Fibroblast of lung (primary cell): ENCODE measurements around the gene TPR. TPM values are rescaled to one million over a fixed set of nuclear protein-coding genes. Genes with fewer than 3 reads are reported as not detected.

ENCODE experiments used
- DNase-seq, 2 donors: peaks; one replicate each; pipeline versions ENCODE4 v3.0.0 to v3.0.0-alpha.2; 2010; ENCODE audit warnings: low read depth in 2 of 2
- H2AFZ ChIP-seq: 2 replicates; pipeline ENCODE4 v1.5.1; 2012; ENCODE audit warnings: low read length, control low read depth, inconsistent platforms
- H3K27ac ChIP-seq: 2 replicates; pipeline ENCODE4 v1.5.1; 2011; ENCODE audit warnings: low read length, control low read depth; ENCODE audit not compliant: insufficient read depth
- H3K27me3 ChIP-seq: 2 replicates; pipeline ENCODE4 v1.5.1; 2011; ENCODE audit warnings: mild to moderate bottlenecking, low read length; ENCODE audit not compliant: control insufficient read depth, insufficient read depth
- H3K36me3 ChIP-seq: 2 replicates; pipeline ENCODE4 v1.5.1; 2011; ENCODE audit warnings: low read length; ENCODE audit not compliant: control insufficient read depth, insufficient read depth
- H3K4me1 ChIP-seq: 2 replicates; pipeline ENCODE4 v1.5.1; 2011; ENCODE audit warnings: low read length; ENCODE audit not compliant: control insufficient read depth, insufficient read depth; ENCODE audit errors: extremely low read depth
- H3K4me2 ChIP-seq: 2 replicates; pipeline ENCODE4 v1.5.1; 2011; ENCODE audit warnings: low read length, control low read depth; ENCODE audit not compliant: insufficient read depth; ENCODE audit errors: extremely low read depth
- H3K4me3 ChIP-seq, 4 experiments: fragments of 200-600 bp in 1 of 4; sonication (generic) in 1 of 4; replicated peaks in 1 of 4; 2 replicates each; pipeline ENCODE4 v1.5.1; 2011 to 2016; ENCODE audit warnings: low read length in 4 of 4, low read depth in 3 of 4, mild to moderate bottlenecking in 3 of 4, control low read depth in 2 of 4, inconsistent platforms in 1 of 4, mixed read lengths in 1 of 4; ENCODE audit not compliant: insufficient read depth in 1 of 4; ENCODE audit errors: control extremely low read depth in 1 of 4
- H3K79me2 ChIP-seq: 2 replicates; pipeline ENCODE4 v1.5.1; 2012; ENCODE audit warnings: mild to moderate bottlenecking, low read length, inconsistent platforms; ENCODE audit not compliant: control insufficient read depth, insufficient read depth
- H3K9ac ChIP-seq: 2 replicates; pipeline ENCODE4 v1.5.1; 2011; ENCODE audit warnings: mild to moderate bottlenecking, low read length, control low read depth; ENCODE audit not compliant: insufficient read depth
- H3K9me3 ChIP-seq: 2 replicates; pipeline ENCODE4 v1.5.1; 2012; ENCODE audit warnings: low read depth, low read length; ENCODE audit not compliant: control insufficient read depth, insufficient read depth
- H4K20me1 ChIP-seq: 2 replicates; pipeline ENCODE4 v1.5.1; 2011; ENCODE audit warnings: low read length; ENCODE audit not compliant: control insufficient read depth, insufficient read depth; ENCODE audit errors: extremely low read depth
- EZH2 ChIP-seq: IDR thresholded peaks from 2 replicates; pipeline ENCODE4 v1.5.1; 2012; ENCODE audit warnings: low read length, control low read depth, mild to moderate bottlenecking; ENCODE audit errors: missing control alignments
- polyA plus RNA-seq, 2 donors: library from polyadenylated mRNA; depleted of rRNA in 1 of 2; stranded (reverse) in 1 of 2; unstranded in 1 of 2; fragments of >200 nt; gene quantifications; 2 replicates each; pipeline ENCODE4 v1.2.1, GENCODE V29; 2011 to 2012; ENCODE audit warnings: missing spikeins in 1 of 2
- total RNA-seq: library from RNA; depleted of rRNA; stranded (reverse); fragments of >200 nt; gene quantifications from 2 replicates; pipeline ENCODE4 v1.2.1, GENCODE V29; 2014
- TF ChIP-seq, protein P1 (sequence below), 2 donors: IDR thresholded peaks in 1 of 2; conservative IDR thresholded peaks in 1 of 2; 1 replicate in 1 of 2; 2 replicates in 1 of 2; pipeline ENCODE4 v1.5.1; 2011 to 2012; ENCODE audit warnings: low read length in 2 of 2, control low read depth in 1 of 2, inconsistent platforms in 1 of 2, low read depth in 1 of 2, mild to moderate bottlenecking in 1 of 2

Gene TPR
- total and polyA plus RNA-seq, 2 donors (not counting 1 experiment from before 2014, with no cell fraction given): 37.4 to 65.1 TPM

DNA sequence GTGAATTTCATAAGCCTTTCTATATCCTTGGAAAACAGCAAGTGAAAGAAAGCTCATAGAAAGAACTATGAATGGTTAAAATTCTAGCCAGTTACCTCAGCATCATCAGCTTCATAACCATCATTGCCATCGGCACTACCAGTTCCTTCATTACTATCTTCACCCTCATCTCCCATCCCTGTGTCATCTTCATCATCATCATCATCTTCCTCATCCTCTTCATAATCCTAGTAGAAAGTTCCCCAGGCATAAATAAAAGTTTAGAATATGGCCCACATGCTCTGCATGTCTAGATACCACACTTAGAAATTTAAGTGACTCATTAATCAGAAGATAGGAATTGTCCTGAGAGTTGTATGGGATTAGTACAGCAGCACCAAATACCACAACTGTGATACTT, 49.0 kb downstream of the TPR start:
- no peaks in the 10 kb centered on the region for H3K79me2 ChIP-seq
- H3K4me2 ChIP-seq: no peak overlapping the region
- H3K9me3 ChIP-seq: no peaks in the 10 kb centered on the region
- H3K9ac ChIP-seq: no peak overlapping the region
- no peak for DNase-seq
- H4K20me1 ChIP-seq: no peaks in the 10 kb centered on the region
- TF ChIP-seq, protein P1, sequence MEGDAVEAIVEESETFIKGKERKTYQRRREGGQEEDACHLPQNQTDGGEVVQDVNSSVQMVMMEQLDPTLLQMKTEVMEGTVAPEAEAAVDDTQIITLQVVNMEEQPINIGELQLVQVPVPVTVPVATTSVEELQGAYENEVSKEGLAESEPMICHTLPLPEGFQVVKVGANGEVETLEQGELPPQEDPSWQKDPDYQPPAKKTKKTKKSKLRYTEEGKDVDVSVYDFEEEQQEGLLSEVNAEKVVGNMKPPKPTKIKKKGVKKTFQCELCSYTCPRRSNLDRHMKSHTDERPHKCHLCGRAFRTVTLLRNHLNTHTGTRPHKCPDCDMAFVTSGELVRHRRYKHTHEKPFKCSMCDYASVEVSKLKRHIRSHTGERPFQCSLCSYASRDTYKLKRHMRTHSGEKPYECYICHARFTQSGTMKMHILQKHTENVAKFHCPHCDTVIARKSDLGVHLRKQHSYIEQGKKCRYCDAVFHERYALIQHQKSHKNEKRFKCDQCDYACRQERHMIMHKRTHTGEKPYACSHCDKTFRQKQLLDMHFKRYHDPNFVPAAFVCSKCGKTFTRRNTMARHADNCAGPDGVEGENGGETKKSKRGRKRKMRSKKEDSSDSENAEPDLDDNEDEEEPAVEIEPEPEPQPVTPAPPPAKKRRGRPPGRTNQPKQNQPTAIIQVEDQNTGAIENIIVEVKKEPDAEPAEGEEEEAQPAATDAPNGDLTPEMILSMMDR (conservative IDR thresholded peaks at IDR 0.05 in 1 of 2, IDR thresholded peaks at IDR 0.05 in 1 of 2; ENCODE audit: low read depth in 1 of 2, low read length in 2 of 2): no peak
- no peak for TF ChIP-seq EZH2
- no peak overlapping the region for H3K27ac ChIP-seq
- no peak overlapping the region for H3K4me3 ChIP-seq
- no peaks in the 10 kb centered on the region for H3K27me3 ChIP-seq
- peaks cover 18% of the 10 kb centered on the region for H3K36me3 ChIP-seq
- H3K4me1 ChIP-seq: no peaks in the 10 kb centered on the region
- H2AFZ ChIP-seq: no peak overlapping the region

- H2AFZ ChIP-seq: no peak overlapping the region
- no peaks in the 10 kb centered on the region for H3K27me3 ChIP-seq
- no peaks in the 10 kb centered on the region for H4K20me1 ChIP-seq
- TF ChIP-seq, protein P1 (conservative IDR thresholded peaks at IDR 0.05 in 1 of 2, IDR thresholded peaks at IDR 0.05 in 1 of 2; ENCODE audit: low read depth in 1 of 2, low read length in 2 of 2): peak; percentile 51 to 56
- TF ChIP-seq EZH2: no peak
- no peak overlapping the region for H3K4me2 ChIP-seq
- DNase-seq: peak; percentile 11 to 29
- peaks cover 13% of the 10 kb centered on the region for H3K36me3 ChIP-seq
- H3K4me1 ChIP-seq: no peaks in the 10 kb centered on the region
- H3K79me2 ChIP-seq: no peaks in the 10 kb centered on the region
- H3K9ac ChIP-seq: no peak overlapping the region
- H3K9me3 ChIP-seq: no peaks in the 10 kb centered on the region
- no peak overlapping the region for H3K27ac ChIP-seq
- no peak overlapping the region for H3K4me3 ChIP-seq
Measured at GRCh38 chr1:186325239-186325638, 49.8 kb downstream of the TPR start.

- no peak overlapping the region for H3K4me2 ChIP-seq
- TF ChIP-seq, protein P1 (conservative IDR thresholded peaks at IDR 0.05 in 1 of 2, IDR thresholded peaks at IDR 0.05 in 1 of 2; ENCODE audit: low read depth in 1 of 2, low read length in 2 of 2): no peak
- no peak for TF ChIP-seq EZH2
- peaks cover 14% of the 10 kb centered on the region for H3K36me3 ChIP-seq
- H3K27me3 ChIP-seq: no peaks in the 10 kb centered on the region
- no peak for DNase-seq
- H3K79me2 ChIP-seq: no peaks in the 10 kb centered on the region
- H3K27ac ChIP-seq: no peak overlapping the region
- H3K9ac ChIP-seq: no peak overlapping the region
- no peaks in the 10 kb centered on the region for H3K9me3 ChIP-seq
- no peaks in the 10 kb centered on the region for H3K4me1 ChIP-seq
- no peak overlapping the region for H3K4me3 ChIP-seq
- H4K20me1 ChIP-seq: no peaks in the 10 kb centered on the region
- no peak overlapping the region for H2AFZ ChIP-seq
Measured at GRCh38 chr1:186323865-186324264, 51.2 kb downstream of the TPR start.
